ENCODE data around the gene RNF220. TPM values are rescaled to one million over a fixed set of nuclear protein-coding genes. Genes with fewer than 3 reads are reported as not detected.

RNF220 gene
- total RNA-seq, 4 donors from 2014 or later: 112 to 134 (median 132) TPM

GRCh38 chr1:44408212-44408582, 3.1 kb downstream of the RNF220 start:
- Histone ChIP-seq H3K27me3 (peaks cover 100% of the 10 kb centered on the region), H3K4me3 (no peak overlapping the region), H3K27ac (no peak overlapping the region), H3K36me3 (no peaks in the 10 kb centered on the region), H3K9me3 (no peaks in the 10 kb centered on the region), H3K4me1 (peaks cover 0 to 41% (median 23%) of the 10 kb centered on the region in 3 donors)
- ATAC-seq: no peak
- TF ChIP-seq POLR2A (IDR thresholded peaks at IDR 0.05) (no peak), POLR2AphosphoS5 (IDR thresholded peaks at IDR 0.05) (no peak), CTCF (IDR thresholded peaks at IDR 0.05) (no peak), EP300 (IDR thresholded peaks at IDR 0.05) (no peak)
- WGBS, 2 donors (ENCODE audit: low coverage in 1 of 2): 13 to 23% methylated on average over 6 to 12 of the region's 19 CpGs

- no peaks in the 10 kb centered on the region for H3K36me3 ChIP-seq
- 12 to 15% methylated on average over 31 to 33 of the region's 37 CpGs for WGBS, 2 donors (ENCODE audit: low coverage in 1 of 2)
- H3K4me1 ChIP-seq: peaks cover 0 to 41% (median 23%) of the 10 kb centered on the region in 3 donors
- no peaks in the 10 kb centered on the region for H3K9me3 ChIP-seq
- TF ChIP-seq EP300 (IDR thresholded peaks at IDR 0.05): no peak
- peaks cover 100% of the 10 kb centered on the region for H3K27me3 ChIP-seq
- no peak overlapping the region for H3K27ac ChIP-seq
- no peak overlapping the region for H3K4me3 ChIP-seq
- no peak for ATAC-seq
Observed at GRCh38 chr1:44408632-44409602, 3.9 kb downstream of the RNF220 start.

GRCh38 chr1:44409757-44410156, 4.7 kb downstream of the RNF220 start:
- Histone ChIP-seq H3K4me1 (peaks cover 0 to 39% (median 23%) of the 10 kb centered on the region in 3 donors), H3K9me3 (no peaks in the 10 kb centered on the region), H3K36me3 (no peaks in the 10 kb centered on the region), H3K27ac (no peak overlapping the region), H3K27me3 (peaks cover 100% of the 10 kb centered on the region), H3K4me3 (no peak overlapping the region)
- WGBS, 2 donors (ENCODE audit: low coverage in 1 of 2): 50 to 54% methylated on average over 4 of the region's 4 CpGs
- TF ChIP-seq POLR2A (IDR thresholded peaks at IDR 0.05) (no peak), EP300 (IDR thresholded peaks at IDR 0.05) (no peak), CTCF (IDR thresholded peaks at IDR 0.05) (no peak), POLR2AphosphoS5 (IDR thresholded peaks at IDR 0.05) (no peak)
- no peak for ATAC-seq

- TF ChIP-seq POLR2A (IDR thresholded peaks at IDR 0.05) (no peak), CTCF (IDR thresholded peaks at IDR 0.05) (no peak), POLR2AphosphoS5 (IDR thresholded peaks at IDR 0.05) (no peak), EP300 (IDR thresholded peaks at IDR 0.05) (no peak)
- Histone ChIP-seq H3K4me1 (peaks cover 0 to 18% (median 9%) of the 10 kb centered on the region in 3 donors), H3K4me3 (no peak overlapping the region), H3K27me3 (peaks cover 100% of the 10 kb centered on the region), H3K9me3 (no peaks in the 10 kb centered on the region), H3K36me3 (no peaks in the 10 kb centered on the region), H3K27ac (no peak overlapping the region)
- ATAC-seq: no peak
- WGBS, 2 donors (ENCODE audit: low coverage in 1 of 2): 81 to 88% methylated on average over 5 to 6 of the region's 10 CpGs
Observed at GRCh38 chr1:44411861-44412260, 6.8 kb downstream of the RNF220 start.

GRCh38 chr1:44412601-44413000, 7.5 kb downstream of the RNF220 start:
- no peak for ATAC-seq
- Histone ChIP-seq H3K36me3 (no peaks in the 10 kb centered on the region), H3K4me1 (peaks cover 0 to 18% (median 2%) of the 10 kb centered on the region in 3 donors), H3K27ac (no peak overlapping the region), H3K27me3 (peaks cover 100% of the 10 kb centered on the region), H3K4me3 (no peak overlapping the region), H3K9me3 (no peaks in the 10 kb centered on the region)
- 33 to 58% methylated on average over 1 to 3 of the region's 7 CpGs for WGBS, 2 donors (ENCODE audit: low coverage in 1 of 2)
- TF ChIP-seq POLR2AphosphoS5 (IDR thresholded peaks at IDR 0.05) (no peak), CTCF (IDR thresholded peaks at IDR 0.05) (no peak), EP300 (IDR thresholded peaks at IDR 0.05) (no peak), POLR2A (IDR thresholded peaks at IDR 0.05) (no peak)
